ENCODE results near the gene SF3B3.

Gene SF3B3

GRCh38 chr16:70480127-70481105, 43.2 kb upstream of the SF3B3 start:
- no peak for TF ChIP-seq CTCF (IDR thresholded peaks at IDR 0.05; ENCODE audit: control insufficient read depth, extremely low read depth, insufficient read depth)

GRCh38 chr16:70481929-70482536, 41.6 kb upstream of the SF3B3 start:
- DNase-seq (ENCODE audit: low read depth): no peak
- no peak overlapping the region for H3K4me3 ChIP-seq (ENCODE audit: low read depth, low read length)
- no peak for TF ChIP-seq CTCF (IDR thresholded peaks at IDR 0.05; ENCODE audit: control insufficient read depth, extremely low read depth, insufficient read depth)

More at GRCh38 chr16:70480127-70481105, 43.2 kb upstream of the SF3B3 start:
- DNase-seq (ENCODE audit: low read depth): no peak
- H3K4me3 ChIP-seq (ENCODE audit: low read depth, low read length): no peak overlapping the region

- DNase-seq (ENCODE audit: low read depth): no peak
These were observed 41.0 kb upstream of the SF3B3 start for GRCh38 chr16:70482624-70483023.

GRCh38 chr16:70483426-70483825, 40.2 kb upstream of the SF3B3 start:
- H3K4me3 ChIP-seq (ENCODE audit: low read depth, low read length): no peak overlapping the region
- DNase-seq (ENCODE audit: low read depth): no peak
- no peak for TF ChIP-seq CTCF (IDR thresholded peaks at IDR 0.05; ENCODE audit: control insufficient read depth, extremely low read depth, insufficient read depth)

More at GRCh38 chr16:70482624-70483023, 41.0 kb upstream of the SF3B3 start:
- no peak for TF ChIP-seq CTCF (IDR thresholded peaks at IDR 0.05; ENCODE audit: control insufficient read depth, extremely low read depth, insufficient read depth)
- H3K4me3 ChIP-seq (ENCODE audit: low read depth, low read length): no peak overlapping the region

- TF ChIP-seq CTCF (IDR thresholded peaks at IDR 0.05; ENCODE audit: control insufficient read depth, extremely low read depth, insufficient read depth): no peak
- no peak for DNase-seq (ENCODE audit: low read depth)
- no peak overlapping the region for H3K4me3 ChIP-seq (ENCODE audit: low read depth, low read length)
These were observed 38.7 kb upstream of the SF3B3 start for GRCh38 chr16:70484867-70485266.

- no peak for TF ChIP-seq CTCF (IDR thresholded peaks at IDR 0.05; ENCODE audit: control insufficient read depth, extremely low read depth, insufficient read depth)
- no peak overlapping the region for H3K4me3 ChIP-seq (ENCODE audit: low read depth, low read length)
- no peak for DNase-seq (ENCODE audit: low read depth)
These were observed 33.4 kb upstream of the SF3B3 start for GRCh38 chr16:70490261-70490660.

Measured in LNCaP clone FGC (cell line).